Lower leg skin (tissue), 3 donors: ENCODE results near the gene DPP6.

Experiments used
- CTCF ChIP-seq, 3 donors: fragments of 450-650 bp; IDR thresholded peaks; one replicate each; pipeline ENCODE4 v1.5.1; 2016; ENCODE audit warnings: antibody characterized with exemption in 3 of 3, mild to moderate bottlenecking in 3 of 3, moderate library complexity in 2 of 3
- POLR2A ChIP-seq, 2 donors: fragments of 450-650 bp; IDR thresholded peaks; one replicate each; pipeline ENCODE4 v1.6.1; 2016 to 2017; ENCODE audit warnings: antibody characterized with exemption in 2 of 2, mild to moderate bottlenecking in 1 of 2, moderate library complexity in 1 of 2

DNA sequence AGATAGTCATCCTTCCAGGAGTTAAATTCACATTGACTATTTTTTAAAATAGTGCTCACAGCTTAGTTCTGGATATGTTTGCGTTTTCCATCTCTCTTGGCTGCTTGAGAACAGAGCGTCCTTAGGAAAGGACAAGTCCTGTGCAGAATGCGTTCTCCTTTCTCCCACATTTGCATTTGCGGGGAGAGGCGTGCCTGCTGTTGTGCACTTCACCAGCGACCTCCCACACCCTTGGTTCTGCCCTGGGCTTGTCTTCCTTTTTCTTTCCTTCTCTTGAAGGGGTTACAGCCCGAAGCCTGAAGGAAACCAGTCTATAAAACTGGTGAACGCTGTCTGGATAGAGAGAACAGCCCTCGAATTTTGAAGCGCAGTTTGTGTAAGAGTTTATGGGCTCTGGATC, 367.1 kb downstream of the DPP6 start:
- TF ChIP-seq CTCF (IDR thresholded peaks at IDR 0.05) (no peak), POLR2A (IDR thresholded peaks at IDR 0.05) (no peak)
